Measurements from ENCODE around the gene L1TD1. TPM values are rescaled to one million over a fixed set of nuclear protein-coding genes. Genes with fewer than 3 reads are reported as not detected.
"Not testable (repeated sequence)": the region's sequence is repeated elsewhere in the genome, so short reads cannot be mapped to it uniquely, and the experiment has no call there.

L1TD1 gene
- total RNA-seq, 2 donors from 2014 or later, result 5.7 to 8.1 TPM

DNA sequence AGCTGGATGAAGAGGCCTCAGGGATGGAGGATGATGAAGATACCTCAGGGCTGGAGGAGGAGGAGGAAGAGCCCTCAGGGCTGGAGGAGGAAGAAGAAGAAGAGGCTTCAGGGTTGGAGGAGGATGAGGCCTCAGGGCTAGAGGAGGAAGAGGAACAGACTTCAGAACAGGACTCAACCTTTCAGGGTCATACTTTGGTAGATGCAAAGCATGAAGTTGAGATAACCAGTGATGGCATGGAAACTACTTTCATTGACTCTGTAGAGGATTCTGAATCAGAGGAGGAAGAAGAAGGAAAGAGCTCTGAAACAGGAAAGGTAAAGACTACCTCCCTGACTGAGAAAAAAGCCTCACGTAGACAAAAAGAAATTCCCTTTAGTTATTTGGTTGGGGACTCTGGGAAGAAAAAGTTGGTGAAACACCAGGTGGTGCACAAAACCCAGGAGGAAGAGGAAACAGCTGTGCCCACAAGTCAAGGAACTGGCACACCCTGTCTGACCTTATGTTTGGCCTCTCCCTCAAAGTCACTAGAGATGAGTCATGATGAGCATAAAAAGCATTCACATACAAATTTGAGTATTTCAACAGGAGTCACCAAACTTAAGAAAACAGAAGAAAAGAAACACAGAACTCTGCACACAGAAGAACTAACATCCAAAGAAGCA, 15.4 kb downstream of the L1TD1 start:
- no peak for DNase-seq
- Histone ChIP-seq H3K27me3 (no peaks in the 10 kb centered on the region), H3K4me1 (no peaks in the 10 kb centered on the region)

DNA sequence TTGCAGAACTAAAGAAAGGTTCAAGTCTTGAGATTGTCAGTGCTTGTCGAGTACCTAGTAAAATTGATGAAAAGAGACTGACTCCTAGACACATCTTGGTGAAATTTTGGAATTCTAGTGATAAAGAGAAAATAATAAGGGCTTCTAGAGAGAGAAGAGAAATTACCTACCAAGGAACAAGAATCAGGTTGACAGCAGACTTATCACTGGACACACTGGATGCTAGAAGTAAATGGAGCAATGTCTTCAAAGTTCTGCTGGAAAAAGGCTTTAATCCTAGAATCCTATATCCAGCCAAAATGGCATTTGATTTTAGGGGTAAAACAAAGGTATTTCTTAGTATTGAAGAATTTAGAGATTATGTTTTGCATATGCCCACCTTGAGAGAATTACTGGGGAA, 16.3 kb downstream of the L1TD1 start:
- DNase-seq, result no peak
- H3K27me3 ChIP-seq, result no peaks in the 10 kb centered on the region

More for the DNA sequence above, 15.4 kb downstream of the L1TD1 start:
- Histone ChIP-seq H3K4me3 (no peak overlapping the region), H3K36me3 (no peaks in the 10 kb centered on the region), H3K27ac (no peak overlapping the region), H3K9me3 (no peaks in the 10 kb centered on the region), H3K9ac (ENCODE audit: low read depth in 2 of 2, low read length in 2 of 2) (no peak overlapping the region)
- TF ChIP-seq CTCF (IDR thresholded peaks at IDR 0.05), result no peak
- intact Hi-C loops (cut with DNase I), result no loop called here

DNA sequence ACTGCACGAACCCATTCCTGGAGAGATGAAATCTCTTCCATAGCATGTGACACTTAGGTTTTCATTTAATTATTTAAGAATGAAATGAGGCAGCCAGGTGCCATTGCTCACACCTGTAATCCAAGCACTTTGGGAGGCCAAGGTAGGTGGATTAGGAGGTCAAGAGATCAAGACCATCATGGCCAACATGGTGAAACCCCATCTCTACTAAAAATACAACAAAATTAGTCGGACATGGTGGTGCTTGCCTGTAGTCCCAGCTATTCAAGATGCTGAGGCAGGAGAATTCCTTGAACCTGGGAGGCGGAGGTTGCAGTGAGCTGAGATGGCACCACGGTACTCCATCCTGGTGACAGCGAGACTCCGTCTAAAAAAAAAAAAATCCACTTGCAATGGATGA, 17.8 kb downstream of the L1TD1 start:
- H3K36me3 ChIP-seq, result no peaks in the 10 kb centered on the region
- H3K9ac ChIP-seq (ENCODE audit: low read depth in 2 of 2, low read length in 2 of 2), result no peak overlapping the region
- no peaks in the 10 kb centered on the region for H3K9me3 ChIP-seq
- no peaks in the 10 kb centered on the region for H3K27me3 ChIP-seq
- DNase-seq, result no peak
- H3K27ac ChIP-seq, result no peak overlapping the region
- no peak for TF ChIP-seq CTCF (IDR thresholded peaks at IDR 0.05)
- no peak overlapping the region for H3K4me3 ChIP-seq
- intact Hi-C loops (cut with DNase I), result no loop called here
- no peaks in the 10 kb centered on the region for H3K4me1 ChIP-seq

More for the DNA sequence above, 16.3 kb downstream of the L1TD1 start:
- Histone ChIP-seq H3K9ac (ENCODE audit: low read depth in 2 of 2, low read length in 2 of 2) (no peak overlapping the region), H3K36me3 (no peaks in the 10 kb centered on the region), H3K4me1 (no peaks in the 10 kb centered on the region), H3K4me3 (no peak overlapping the region), H3K9me3 (no peaks in the 10 kb centered on the region), H3K27ac (no peak overlapping the region)
- intact Hi-C loops (cut with DNase I), result no loop called here
- TF ChIP-seq CTCF (IDR thresholded peaks at IDR 0.05), result no peak

GRCh38 chr1:62213075-62213914, 18.6 kb downstream of the L1TD1 start:
- Histone ChIP-seq H3K27me3 (no peaks in the 10 kb centered on the region), H3K9ac (ENCODE audit: low read depth in 2 of 2, low read length in 2 of 2) (no peak overlapping the region), H3K4me3 (no peak overlapping the region), H3K27ac (no peak overlapping the region), H3K36me3 (no peaks in the 10 kb centered on the region), H3K4me1 (no peaks in the 10 kb centered on the region), H3K9me3 (no peaks in the 10 kb centered on the region)
- no peak for TF ChIP-seq CTCF (IDR thresholded peaks at IDR 0.05)
- no peak for DNase-seq
- intact Hi-C loops (cut with DNase I), result no loop called here

DNA sequence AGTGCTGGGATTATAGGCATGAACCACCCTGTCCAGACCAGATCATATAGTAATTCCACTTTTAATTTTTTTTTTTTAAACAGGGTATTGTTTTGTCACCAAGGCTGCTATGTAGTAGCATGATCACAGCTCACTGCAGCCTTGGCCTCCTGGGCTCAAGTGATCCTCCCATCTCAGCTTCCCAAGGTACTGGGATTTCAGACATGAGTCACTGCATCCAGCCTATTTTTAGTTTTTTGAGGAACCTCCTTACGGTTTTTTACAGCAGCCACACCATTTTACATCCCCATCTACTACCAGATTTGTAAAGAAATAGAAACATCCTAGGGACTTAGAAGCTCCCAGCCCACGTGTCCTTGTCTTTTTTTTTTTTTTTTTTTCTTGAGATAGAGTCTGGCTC, 24.0 kb downstream of the L1TD1 start:
- TF ChIP-seq CTCF (IDR thresholded peaks at IDR 0.05), result no peak
- Histone ChIP-seq H3K9me3 (no peaks in the 10 kb centered on the region), H3K27me3 (no peaks in the 10 kb centered on the region), H3K27ac (no peak overlapping the region), H3K4me3 (no peak overlapping the region), H3K4me1 (no peaks in the 10 kb centered on the region), H3K9ac (ENCODE audit: low read depth in 2 of 2, low read length in 2 of 2) (no peak overlapping the region), H3K36me3 (no peaks in the 10 kb centered on the region)
- DNase-seq, result no peak
- intact Hi-C loops (cut with DNase I), result no loop called here

DNA sequence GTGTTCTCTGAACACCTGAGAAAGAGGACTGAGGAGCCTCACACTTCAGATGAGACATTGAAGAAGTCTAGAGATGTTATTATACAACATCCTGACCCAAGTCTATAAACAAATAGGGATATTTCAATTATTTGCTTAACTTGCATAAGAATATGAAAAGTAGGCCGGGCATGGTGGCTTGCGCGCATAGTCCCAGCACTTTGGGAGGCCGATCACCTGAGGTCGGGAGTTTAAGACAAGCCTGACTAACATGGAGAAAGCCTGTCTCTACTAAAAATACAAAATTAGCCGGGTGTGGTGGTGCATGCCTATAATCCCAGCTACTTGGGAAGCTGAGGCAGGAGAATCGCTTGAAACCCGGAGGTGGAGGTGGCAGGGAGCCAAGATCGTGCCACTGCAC, 25.8 kb downstream of the L1TD1 start:
- H3K4me1 ChIP-seq; H3K36me3 ChIP-seq; DNase-seq; H3K4me3 ChIP-seq; intact Hi-C loops (cut with DNase I); H3K27me3 ChIP-seq; H3K27ac ChIP-seq; H3K9ac ChIP-seq (ENCODE audit: low read depth in 2 of 2, low read length in 2 of 2); H3K9me3 ChIP-seq: not testable (repeated sequence)

Measured in colonic mucosa (tissue), 4 donors.